ENCODE data around the gene PDE2A.

Gene PDE2A

DNA sequence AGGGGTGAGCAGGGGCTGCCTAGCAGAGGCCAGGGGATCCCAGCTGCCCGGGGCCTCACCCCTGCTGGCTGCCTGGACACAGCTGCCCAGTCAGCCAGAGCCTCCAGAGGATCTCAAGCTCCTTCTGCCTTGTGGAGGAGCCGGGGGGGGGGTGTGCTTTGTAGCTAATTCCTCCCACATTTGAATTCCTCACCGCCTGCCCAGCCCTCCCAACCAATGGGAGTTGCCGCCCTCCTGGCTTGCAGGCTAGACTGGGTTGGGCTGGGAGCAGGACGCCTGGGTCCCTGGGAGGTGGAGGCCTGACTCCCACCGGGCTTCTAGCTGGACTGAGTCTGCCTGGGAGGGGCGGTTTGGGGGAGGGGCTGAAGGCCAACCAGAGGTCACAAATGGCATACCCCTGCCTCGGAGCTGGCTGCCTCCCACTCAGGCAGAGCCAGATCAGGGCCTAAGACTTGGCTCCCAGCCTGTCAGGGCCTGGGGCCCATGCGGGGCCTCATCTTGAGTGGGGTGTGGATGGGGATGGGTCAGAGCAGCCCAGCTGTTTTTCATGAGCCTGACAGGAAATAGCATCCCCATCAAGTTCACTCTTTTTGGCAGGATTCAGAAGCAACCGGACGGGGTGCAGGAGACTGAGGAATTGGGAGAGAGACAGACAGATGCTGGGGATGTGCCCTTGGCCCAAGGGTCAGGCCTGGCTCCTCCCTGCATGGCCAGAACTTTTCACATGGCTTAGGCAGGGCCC lies 29.2 kb upstream of the PDE2A start:
- Histone ChIP-seq H3K27me3 (ENCODE audit: control insufficient read depth, insufficient read depth, low read length) (no peaks in the 10 kb centered on the region), H3K9me3 (ENCODE audit: control insufficient read depth, insufficient read depth, low read length) (no peaks in the 10 kb centered on the region), H3K4me3 (ENCODE audit: low read depth, low read length) (no peak overlapping the region), H3K9ac (ENCODE audit: low read depth, low read length) (no peak overlapping the region), H3K36me3 (ENCODE audit: control insufficient read depth, insufficient read depth, low read length) (peaks cover 21% of the 10 kb centered on the region), H3K4me1 (ENCODE audit: control insufficient read depth, insufficient read depth, low read length) (peaks cover 20% of the 10 kb centered on the region)

DNA sequence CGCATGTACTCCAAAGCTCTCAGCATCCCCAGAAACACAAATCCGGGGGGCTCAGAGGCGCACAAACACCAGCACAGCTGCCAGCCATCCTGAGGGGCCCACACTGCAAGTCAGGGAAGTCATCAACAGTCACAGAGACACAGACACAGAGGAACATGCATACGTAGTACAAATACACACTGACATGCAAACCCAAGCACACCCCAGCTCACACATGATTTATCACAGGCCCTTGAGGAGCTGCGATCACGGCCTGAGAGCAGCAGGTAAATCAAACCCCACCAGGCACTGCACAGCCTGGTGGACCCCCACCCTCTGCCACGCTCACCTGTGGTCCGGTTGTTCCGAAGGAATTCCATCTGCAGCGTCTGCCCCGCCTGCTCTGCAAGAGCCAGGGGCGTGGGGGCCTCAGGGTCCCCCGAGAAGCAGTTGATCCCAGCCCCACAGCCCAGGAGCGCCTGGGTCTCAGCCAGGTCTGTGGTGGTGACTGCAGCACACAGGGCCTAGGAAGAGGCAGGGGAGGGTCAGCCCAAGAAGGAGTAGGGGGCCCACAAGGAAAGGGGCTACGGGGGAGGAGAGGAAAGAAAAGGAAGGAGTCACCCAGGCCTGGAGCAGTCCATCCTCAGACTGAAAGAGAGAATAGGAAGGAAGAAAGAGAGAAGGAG lies 28.5 kb upstream of the PDE2A start:
- Histone ChIP-seq H3K4me3 (ENCODE audit: low read depth, low read length) (no peak overlapping the region), H3K9me3 (ENCODE audit: control insufficient read depth, insufficient read depth, low read length) (no peaks in the 10 kb centered on the region), H3K4me1 (ENCODE audit: control insufficient read depth, insufficient read depth, low read length) (peaks cover 20% of the 10 kb centered on the region), H3K9ac (ENCODE audit: low read depth, low read length) (no peak overlapping the region), H3K27me3 (ENCODE audit: control insufficient read depth, insufficient read depth, low read length) (no peaks in the 10 kb centered on the region), H3K36me3 (ENCODE audit: control insufficient read depth, insufficient read depth, low read length) (peaks cover 22% of the 10 kb centered on the region)

DNA sequence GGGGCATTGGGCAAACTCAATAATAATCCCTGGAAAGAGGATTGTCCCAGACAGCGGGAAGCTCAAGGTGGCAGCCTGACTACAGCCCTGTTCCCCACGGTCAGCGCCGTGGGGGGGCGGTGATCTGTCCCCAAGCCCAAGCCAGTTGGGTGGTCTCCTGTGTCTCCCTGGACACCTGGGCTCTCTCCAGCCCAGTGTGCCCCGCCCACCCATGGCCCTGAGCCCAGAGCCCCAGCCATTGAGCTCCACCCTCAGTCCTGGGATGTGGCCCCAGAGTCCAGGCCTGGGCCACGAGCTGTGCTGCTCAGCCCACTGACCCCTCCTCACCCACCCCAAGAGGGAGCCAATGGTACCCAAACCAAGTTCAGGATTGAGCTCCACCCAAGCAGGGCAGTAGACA lies 27.9 kb upstream of the PDE2A start:
- Histone ChIP-seq H3K27me3 (ENCODE audit: control insufficient read depth, insufficient read depth, low read length) (no peaks in the 10 kb centered on the region), H3K36me3 (ENCODE audit: control insufficient read depth, insufficient read depth, low read length) (peaks cover 23% of the 10 kb centered on the region), H3K9ac (ENCODE audit: low read depth, low read length) (no peak overlapping the region), H3K4me1 (ENCODE audit: control insufficient read depth, insufficient read depth, low read length) (peaks cover 25% of the 10 kb centered on the region), H3K4me3 (ENCODE audit: low read depth, low read length) (no peak overlapping the region), H3K9me3 (ENCODE audit: control insufficient read depth, insufficient read depth, low read length) (no peaks in the 10 kb centered on the region)

DNA sequence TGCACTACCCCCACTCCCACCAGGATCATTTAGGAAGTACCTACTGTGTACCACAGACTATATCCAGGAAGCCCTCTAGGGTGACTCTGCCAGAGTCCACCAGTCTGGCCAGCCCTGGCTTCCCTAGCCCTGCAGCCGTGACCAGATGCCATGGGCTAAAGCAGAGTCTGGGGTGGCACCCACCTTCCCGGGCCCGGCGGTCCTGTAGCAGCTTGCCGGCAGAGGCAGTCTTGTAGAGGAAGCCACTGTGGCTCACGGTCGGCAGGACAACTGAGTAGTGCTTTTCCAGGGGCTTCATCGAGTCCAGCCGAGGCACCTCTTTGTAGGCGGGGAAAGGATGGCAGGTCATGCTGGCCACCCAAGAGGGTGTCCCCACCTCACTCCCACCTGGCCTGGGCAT lies 27.2 kb upstream of the PDE2A start:
- H3K36me3 ChIP-seq (ENCODE audit: control insufficient read depth, insufficient read depth, low read length), result peaks cover 26% of the 10 kb centered on the region

DNA sequence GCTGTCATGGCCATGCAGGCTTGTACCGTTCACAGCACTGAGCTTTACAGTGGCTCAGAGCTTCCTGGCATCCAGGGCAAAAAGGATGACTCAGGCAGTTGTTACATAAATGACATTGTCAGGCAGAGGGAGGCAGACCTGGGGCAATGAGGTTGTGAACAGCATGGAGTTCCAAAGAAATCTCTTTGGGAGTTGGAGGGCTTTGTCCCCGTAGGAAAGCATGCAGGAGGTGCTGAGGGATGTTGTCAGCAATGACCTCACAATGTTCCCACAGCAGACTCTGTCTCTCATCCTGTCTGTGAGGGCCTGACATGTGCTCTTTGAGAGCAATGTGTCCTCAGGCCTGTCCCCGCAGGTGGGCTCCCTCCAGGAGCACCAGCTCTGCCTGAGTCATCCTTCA lies 25.9 kb upstream of the PDE2A start:
- H3K4me3 ChIP-seq (ENCODE audit: low read depth, low read length), result no peak overlapping the region
- no peaks in the 10 kb centered on the region for H3K9me3 ChIP-seq (ENCODE audit: control insufficient read depth, insufficient read depth, low read length)
- H3K9ac ChIP-seq (ENCODE audit: low read depth, low read length), result no peak overlapping the region
- H3K27me3 ChIP-seq (ENCODE audit: control insufficient read depth, insufficient read depth, low read length), result no peaks in the 10 kb centered on the region
- H3K4me1 ChIP-seq (ENCODE audit: control insufficient read depth, insufficient read depth, low read length), result peaks cover 15% of the 10 kb centered on the region
- H3K36me3 ChIP-seq (ENCODE audit: control insufficient read depth, insufficient read depth, low read length), result peaks cover 35% of the 10 kb centered on the region

More for the DNA sequence above, 27.2 kb upstream of the PDE2A start:
- Histone ChIP-seq H3K9ac (ENCODE audit: low read depth, low read length) (no peak overlapping the region), H3K9me3 (ENCODE audit: control insufficient read depth, insufficient read depth, low read length) (no peaks in the 10 kb centered on the region), H3K27me3 (ENCODE audit: control insufficient read depth, insufficient read depth, low read length) (no peaks in the 10 kb centered on the region), H3K4me3 (ENCODE audit: low read depth, low read length) (no peak overlapping the region), H3K4me1 (ENCODE audit: control insufficient read depth, insufficient read depth, low read length) (peaks cover 22% of the 10 kb centered on the region)

DNA sequence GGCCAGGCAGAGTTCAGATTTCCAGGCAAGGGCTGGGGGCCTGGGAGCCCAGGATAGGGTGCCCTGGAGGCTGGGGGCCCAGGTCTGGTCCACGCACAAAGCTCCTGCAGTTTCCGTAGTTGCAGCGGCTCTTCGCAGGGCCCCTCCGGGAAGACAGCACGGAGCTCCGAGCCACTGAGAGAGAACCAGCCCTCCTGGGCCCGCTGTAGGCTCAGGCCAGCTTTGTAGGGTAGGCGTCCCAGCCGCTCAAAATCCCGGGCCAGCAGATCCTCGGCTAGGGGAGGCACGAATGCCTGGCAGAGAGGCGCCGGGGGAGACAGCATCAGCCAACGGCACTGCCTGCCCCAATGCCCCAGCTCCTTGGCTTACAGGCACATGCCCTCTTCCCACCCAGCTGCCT lies 23.6 kb upstream of the PDE2A start:
- Histone ChIP-seq H3K9me3 (ENCODE audit: control insufficient read depth, insufficient read depth, low read length) (no peaks in the 10 kb centered on the region), H3K4me3 (ENCODE audit: low read depth, low read length) (no peak overlapping the region), H3K4me1 (ENCODE audit: control insufficient read depth, insufficient read depth, low read length) (peaks cover 5% of the 10 kb centered on the region), H3K36me3 (ENCODE audit: control insufficient read depth, insufficient read depth, low read length) (peaks cover 50% of the 10 kb centered on the region), H3K27me3 (ENCODE audit: control insufficient read depth, insufficient read depth, low read length) (no peaks in the 10 kb centered on the region), H3K9ac (ENCODE audit: low read depth, low read length) (no peak overlapping the region)

DNA sequence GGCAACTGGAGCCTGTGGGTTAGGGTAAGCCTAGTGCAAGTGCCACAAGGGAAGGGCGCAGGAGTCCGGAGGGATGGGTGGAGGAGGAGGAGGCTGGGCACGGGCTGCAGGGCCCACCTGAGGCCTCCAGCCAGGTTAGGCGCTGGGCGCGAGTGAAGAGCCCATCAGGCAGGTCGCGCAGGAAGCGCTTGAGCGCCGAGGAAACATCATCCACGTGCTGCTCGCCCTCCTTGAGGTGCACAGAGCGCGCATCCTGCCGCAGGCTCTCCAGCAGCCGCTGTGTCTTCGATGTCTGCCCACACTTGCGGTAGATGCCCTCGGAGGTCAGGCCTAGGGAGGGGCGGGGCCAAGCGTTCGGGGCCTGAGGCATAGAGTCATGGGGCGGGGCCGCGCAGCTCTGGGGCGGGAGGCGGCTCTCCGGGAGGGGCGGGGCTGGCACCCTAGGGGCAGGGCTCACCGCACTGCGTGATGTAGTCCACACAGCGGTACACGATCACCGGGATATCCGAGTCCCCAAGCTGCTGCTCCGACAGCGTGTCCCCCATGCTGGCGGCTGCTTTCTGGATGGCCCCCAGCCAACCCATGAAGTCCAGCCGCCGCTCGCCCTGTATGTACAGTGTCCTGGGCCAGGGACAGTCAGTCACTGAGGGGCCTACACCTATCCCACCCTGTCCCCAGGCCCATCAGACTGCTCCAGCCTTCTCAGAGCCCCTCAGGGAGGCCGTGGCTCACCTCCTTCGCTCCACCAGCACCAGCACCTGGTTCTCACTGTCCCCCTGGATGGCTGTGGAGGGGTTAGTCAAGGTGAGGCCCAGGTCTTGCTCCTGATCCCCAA lies 22.9 kb upstream of the PDE2A start:
- Histone ChIP-seq H3K36me3 (ENCODE audit: control insufficient read depth, insufficient read depth, low read length) (peaks cover 47% of the 10 kb centered on the region), H3K9me3 (ENCODE audit: control insufficient read depth, insufficient read depth, low read length) (no peaks in the 10 kb centered on the region), H3K4me3 (ENCODE audit: low read depth, low read length) (no peak overlapping the region), H3K4me1 (ENCODE audit: control insufficient read depth, insufficient read depth, low read length) (peaks cover 5% of the 10 kb centered on the region), H3K9ac (ENCODE audit: low read depth, low read length) (no peak overlapping the region), H3K27me3 (ENCODE audit: control insufficient read depth, insufficient read depth, low read length) (no peaks in the 10 kb centered on the region)

DNA sequence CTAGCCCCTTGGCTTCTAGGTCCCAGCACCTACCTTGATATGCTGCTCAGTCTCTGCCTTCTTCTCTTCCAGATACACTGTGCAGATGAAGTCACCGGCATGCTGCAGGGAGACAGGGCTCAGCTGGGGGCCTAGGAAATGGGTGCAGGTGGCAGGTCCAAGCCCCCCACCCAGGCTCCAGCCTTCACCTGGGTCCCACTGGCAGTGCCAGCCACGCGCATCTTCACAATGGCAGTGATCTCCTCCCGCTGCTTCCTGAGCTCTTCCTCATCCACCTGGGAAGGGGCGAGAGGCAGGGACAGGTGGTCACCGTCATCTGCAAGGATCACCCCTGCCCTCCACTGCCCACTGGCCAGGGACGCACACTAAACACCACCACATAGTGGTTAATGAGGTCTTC lies 21.1 kb upstream of the PDE2A start:
- H3K9ac ChIP-seq (ENCODE audit: low read depth, low read length), result no peak overlapping the region
- no peaks in the 10 kb centered on the region for H3K27me3 ChIP-seq (ENCODE audit: control insufficient read depth, insufficient read depth, low read length)
- H3K9me3 ChIP-seq (ENCODE audit: control insufficient read depth, insufficient read depth, low read length), result no peaks in the 10 kb centered on the region
- no peak overlapping the region for H3K4me3 ChIP-seq (ENCODE audit: low read depth, low read length)
- peaks cover 5% of the 10 kb centered on the region for H3K4me1 ChIP-seq (ENCODE audit: control insufficient read depth, insufficient read depth, low read length)
- peaks cover 52% of the 10 kb centered on the region for H3K36me3 ChIP-seq (ENCODE audit: control insufficient read depth, insufficient read depth, low read length)

DNA sequence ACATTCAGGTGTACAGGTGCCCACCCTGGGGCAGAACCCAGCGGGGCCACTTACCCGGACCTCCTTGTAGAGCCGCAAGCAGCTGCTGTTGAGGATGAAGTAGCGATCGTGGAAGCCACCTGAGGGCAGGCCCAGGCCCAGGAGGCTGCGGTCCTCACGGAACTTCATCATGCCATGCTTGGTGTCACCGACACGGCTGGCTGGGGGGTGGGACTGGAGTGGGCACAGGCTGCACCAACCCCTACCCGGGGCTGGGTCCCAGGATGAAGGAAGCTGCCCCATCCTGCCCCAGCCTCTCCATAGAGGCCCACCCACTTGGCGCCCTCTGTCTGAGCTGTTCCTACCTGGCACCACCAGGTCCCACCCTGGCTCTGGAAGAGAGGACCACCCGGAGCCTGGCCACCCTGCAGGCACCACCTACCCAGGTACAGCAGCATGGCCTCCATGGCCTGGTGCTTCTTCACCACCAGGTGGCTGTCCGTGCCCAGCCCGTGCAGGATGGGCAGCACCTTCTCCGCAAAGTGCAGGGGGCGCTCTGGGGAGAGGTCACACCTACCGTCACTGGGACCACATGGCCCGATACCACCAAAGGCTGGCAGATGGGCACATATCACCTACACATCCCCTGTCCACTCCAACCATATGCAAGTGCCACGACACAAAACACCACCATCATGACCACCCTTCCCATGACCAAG lies 19.2 kb upstream of the PDE2A start:
- H3K36me3 ChIP-seq (ENCODE audit: control insufficient read depth, insufficient read depth, low read length), result peaks cover 53% of the 10 kb centered on the region
- peaks cover 5% of the 10 kb centered on the region for H3K4me1 ChIP-seq (ENCODE audit: control insufficient read depth, insufficient read depth, low read length)

DNA sequence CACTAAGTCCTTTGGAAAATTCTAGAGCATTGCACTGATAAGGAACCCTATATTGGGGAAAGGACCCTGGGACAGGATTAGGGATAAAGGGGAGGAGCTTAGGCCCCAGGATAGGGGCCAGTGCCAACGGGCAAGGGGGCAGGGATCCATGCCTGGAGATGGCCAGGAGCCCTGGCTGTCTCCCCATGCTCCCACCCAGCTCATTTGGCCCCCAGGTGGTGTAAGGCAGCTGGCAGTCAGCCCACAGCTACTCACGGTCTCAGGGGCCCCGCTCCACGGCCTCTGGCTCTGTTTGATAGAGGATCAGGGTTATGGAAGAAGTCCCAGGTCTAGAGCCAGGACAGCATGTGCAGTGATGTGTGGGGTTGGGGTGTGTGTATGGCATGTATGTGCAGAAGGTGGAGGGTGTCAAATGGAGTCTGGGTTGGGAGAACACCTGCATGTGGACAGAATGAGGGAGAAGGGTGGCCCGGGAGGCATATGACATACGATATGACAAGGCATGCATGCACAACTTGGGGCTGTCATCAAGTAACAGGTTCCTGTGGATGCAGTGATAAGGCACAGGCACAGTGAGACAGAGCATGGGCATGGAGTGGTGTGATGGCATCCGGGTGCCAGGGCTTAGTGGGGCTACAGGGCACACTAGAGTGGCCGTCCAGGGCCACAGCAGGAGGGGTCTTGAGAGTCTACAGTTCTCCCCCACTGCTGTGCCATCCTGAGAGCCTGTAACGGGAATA lies 18.4 kb upstream of the PDE2A start:
- H3K36me3 ChIP-seq (ENCODE audit: control insufficient read depth, insufficient read depth, low read length), result peaks cover 57% of the 10 kb centered on the region
- H3K4me1 ChIP-seq (ENCODE audit: control insufficient read depth, insufficient read depth, low read length), result peaks cover 5% of the 10 kb centered on the region
- H3K4me3 ChIP-seq (ENCODE audit: low read depth, low read length), result no peak overlapping the region
- no peak overlapping the region for H3K9ac ChIP-seq (ENCODE audit: low read depth, low read length)
- no peaks in the 10 kb centered on the region for H3K9me3 ChIP-seq (ENCODE audit: control insufficient read depth, insufficient read depth, low read length)
- no peaks in the 10 kb centered on the region for H3K27me3 ChIP-seq (ENCODE audit: control insufficient read depth, insufficient read depth, low read length)

More for the DNA sequence above, 19.2 kb upstream of the PDE2A start:
- Histone ChIP-seq H3K27me3 (ENCODE audit: control insufficient read depth, insufficient read depth, low read length) (no peaks in the 10 kb centered on the region), H3K4me3 (ENCODE audit: low read depth, low read length) (no peak overlapping the region), H3K9ac (ENCODE audit: low read depth, low read length) (no peak overlapping the region), H3K9me3 (ENCODE audit: control insufficient read depth, insufficient read depth, low read length) (no peaks in the 10 kb centered on the region)

DNA sequence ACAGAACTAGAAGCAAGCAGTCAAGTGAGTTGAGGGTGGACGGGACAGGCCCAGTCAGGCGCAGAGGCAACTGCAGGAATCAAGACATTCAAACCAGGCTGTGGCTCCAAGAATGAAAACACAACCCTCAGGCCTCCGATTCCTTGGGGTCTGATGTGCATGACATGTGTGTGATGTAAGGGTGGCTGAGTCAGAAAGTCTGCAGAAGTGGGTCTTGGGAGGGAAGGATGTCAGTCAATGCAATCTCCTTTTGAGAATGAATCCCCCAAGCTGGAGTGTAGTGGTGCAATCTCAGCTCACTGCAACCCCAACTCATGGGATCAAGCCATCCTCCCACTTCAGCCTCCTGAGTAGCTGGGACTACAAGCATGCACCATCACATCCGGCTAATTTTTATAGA lies 15.9 kb upstream of the PDE2A start:
- H3K36me3 ChIP-seq (ENCODE audit: control insufficient read depth, insufficient read depth, low read length), result peaks cover 53% of the 10 kb centered on the region
- no peak overlapping the region for H3K4me3 ChIP-seq (ENCODE audit: low read depth, low read length)
- no peaks in the 10 kb centered on the region for H3K9me3 ChIP-seq (ENCODE audit: control insufficient read depth, insufficient read depth, low read length)
- H3K9ac ChIP-seq (ENCODE audit: low read depth, low read length), result no peak overlapping the region
- H3K27me3 ChIP-seq (ENCODE audit: control insufficient read depth, insufficient read depth, low read length), result no peaks in the 10 kb centered on the region
- H3K4me1 ChIP-seq (ENCODE audit: control insufficient read depth, insufficient read depth, low read length), result no peaks in the 10 kb centered on the region

Measured in iPS-15b (cell line).